HG03439 (cell line): ENCODE measurements around the gene EYS.
A peak's percentile ranks its signal among the peaks of the same experiment; 100 is the strongest.

Experiments
- ATAC-seq: cut with Tn5 transposase; IDR thresholded peaks from one replicate; pipeline ENCODE4 v1.9.1; 2021; ENCODE audit warnings: mild to moderate bottlenecking, moderate library complexity; ENCODE audit not compliant: unreplicated experiment

The EYS gene

GRCh38 chr6:64409948-64410347 lies 1297.1 kb downstream of the EYS start:
- ATAC-seq, result no peak

GRCh38 chr6:64404396-64404795 lies 1302.6 kb downstream of the EYS start:
- no peak for ATAC-seq

- ATAC-seq, result no peak
Measured at GRCh38 chr6:64383277-64383676, 1323.7 kb downstream of the EYS start.

- ATAC-seq, result no peak
Measured at GRCh38 chr6:64376394-64376793, 1330.6 kb downstream of the EYS start.

- ATAC-seq, result no peak
Measured at GRCh38 chr6:64357430-64357829, 1349.6 kb downstream of the EYS start.

- no peak for ATAC-seq
Measured at GRCh38 chr6:64347411-64347810, 1359.6 kb downstream of the EYS start.

- no peak for ATAC-seq
Measured at GRCh38 chr6:64335195-64335594, 1371.8 kb downstream of the EYS start.

GRCh38 chr6:64334636-64335035 lies 1372.4 kb downstream of the EYS start:
- ATAC-seq, result no peak

- peak; percentile 57 for ATAC-seq
Measured at GRCh38 chr6:64330694-64331307, 1376.2 kb downstream of the EYS start.

GRCh38 chr6:64326939-64327338 lies 1380.1 kb downstream of the EYS start:
- ATAC-seq, result no peak

GRCh38 chr6:64325093-64325492 lies 1381.9 kb downstream of the EYS start:
- no peak for ATAC-seq

GRCh38 chr6:64310214-64310613 lies 1396.8 kb downstream of the EYS start:
- no peak for ATAC-seq

- no peak for ATAC-seq
Measured at GRCh38 chr6:64301307-64302236, 1405.5 kb downstream of the EYS start.

GRCh38 chr6:64299176-64299575 lies 1407.8 kb downstream of the EYS start:
- ATAC-seq, result no peak

- ATAC-seq, result no peak
Measured at GRCh38 chr6:64294034-64294433, 1413.0 kb downstream of the EYS start.

GRCh38 chr6:64293298-64293697 lies 1413.7 kb downstream of the EYS start:
- ATAC-seq, result no peak

- no peak for ATAC-seq
Measured at GRCh38 chr6:64290867-64291266, 1416.2 kb downstream of the EYS start.

- ATAC-seq, result no peak
Measured at GRCh38 chr6:64289931-64290330, 1417.1 kb downstream of the EYS start.

- no peak for ATAC-seq
Measured at GRCh38 chr6:64288351-64288750, 1418.7 kb downstream of the EYS start.

GRCh38 chr6:64281167-64281566 lies 1425.9 kb downstream of the EYS start:
- no peak for ATAC-seq

- no peak for ATAC-seq
Measured at GRCh38 chr6:64280569-64280968, 1426.5 kb downstream of the EYS start.

- ATAC-seq, result no peak
Measured at GRCh38 chr6:64270083-64270482, 1436.9 kb downstream of the EYS start.
